Embryonic facial prominence (tissue), 1 donor: ENCODE results near the gene RARB.

ENCODE experiments used
- DNase-seq: peaks from one replicate; pipeline ENCODE4 v3.0.0-alpha.2; 2016; ENCODE audit errors: extremely low spot score

RARB gene

GRCh38 chr3:25507811-25508210 lies 79.7 kb downstream of the RARB start:
- no peak for DNase-seq

DNA sequence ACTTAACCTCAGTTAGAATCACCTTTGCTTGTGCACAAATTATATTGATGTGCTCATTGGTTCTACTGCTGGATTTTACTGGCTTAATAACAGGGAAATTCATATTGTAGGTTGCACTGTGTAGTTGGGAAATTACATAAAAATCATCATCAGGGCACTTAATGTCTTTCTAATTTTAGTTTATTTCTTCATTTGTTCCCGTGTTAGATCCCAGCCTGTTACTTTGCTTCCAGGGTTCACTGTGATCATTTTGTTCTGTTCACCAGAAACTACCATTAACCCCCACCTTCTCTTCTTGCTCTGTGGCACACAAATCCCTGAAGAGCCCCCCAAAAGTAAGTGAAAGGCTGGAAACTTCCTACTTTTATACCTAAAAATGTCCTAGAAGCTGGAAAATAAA lies 80.4 kb downstream of the RARB start:
- DNase-seq: no peak

- DNase-seq: no peak
These were observed 80.8 kb downstream of the RARB start for GRCh38 chr3:25508901-25509300.

- no peak for DNase-seq
These were observed 82.7 kb downstream of the RARB start for GRCh38 chr3:25510797-25511196.

- DNase-seq: no peak
These were observed 84.1 kb downstream of the RARB start for GRCh38 chr3:25511972-25512721.

DNA sequence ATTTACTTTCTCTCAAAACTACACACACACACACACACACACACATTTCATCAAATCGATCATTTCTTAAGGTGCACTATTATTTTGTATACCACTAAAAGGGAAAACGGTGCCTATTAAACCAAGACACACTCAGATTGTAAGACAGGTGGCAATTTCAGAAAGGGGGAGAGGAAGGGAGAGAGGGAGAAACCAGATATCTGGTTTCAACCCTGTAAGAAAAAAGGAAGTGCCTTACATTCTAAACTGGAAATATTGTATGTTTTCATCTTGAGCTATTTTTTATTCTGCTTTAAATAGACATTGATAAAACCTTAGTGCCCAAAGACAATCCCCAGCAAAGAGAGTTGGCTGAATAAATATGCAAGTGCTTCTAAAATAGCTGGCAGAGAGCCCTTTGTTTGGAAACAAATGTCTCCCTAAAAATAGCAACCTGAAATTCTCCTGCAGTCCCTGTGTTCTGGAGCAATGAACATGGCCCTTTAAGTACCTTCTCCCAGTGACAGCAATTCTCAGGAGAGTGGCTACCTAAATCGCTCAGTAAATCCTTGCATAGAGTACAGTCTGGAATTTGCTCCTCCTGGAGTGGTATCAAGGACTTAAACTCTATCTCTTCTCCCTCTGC lies 85.7 kb downstream of the RARB start:
- no peak for DNase-seq

DNA sequence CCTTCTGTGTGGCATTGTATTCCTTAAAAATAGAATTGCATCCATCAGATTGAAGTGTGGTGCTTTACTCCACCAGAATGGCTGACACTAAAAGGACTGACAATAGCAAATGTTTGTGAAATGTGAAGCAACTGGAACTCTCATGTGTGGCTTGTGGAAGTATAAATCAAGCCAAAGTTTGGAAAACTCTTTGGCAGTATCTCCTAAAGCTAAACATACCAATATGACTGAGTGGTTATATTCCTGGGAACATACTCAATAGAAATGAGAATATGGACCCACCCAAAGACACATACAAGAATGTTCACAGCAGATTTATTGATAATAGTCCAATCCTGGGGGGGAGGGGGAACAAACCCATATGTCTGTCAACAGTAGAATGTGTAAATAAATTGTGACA lies 87.1 kb downstream of the RARB start:
- no peak for DNase-seq

GRCh38 chr3:25520926-25521559 lies 93.0 kb downstream of the RARB start:
- DNase-seq: no peak

DNA sequence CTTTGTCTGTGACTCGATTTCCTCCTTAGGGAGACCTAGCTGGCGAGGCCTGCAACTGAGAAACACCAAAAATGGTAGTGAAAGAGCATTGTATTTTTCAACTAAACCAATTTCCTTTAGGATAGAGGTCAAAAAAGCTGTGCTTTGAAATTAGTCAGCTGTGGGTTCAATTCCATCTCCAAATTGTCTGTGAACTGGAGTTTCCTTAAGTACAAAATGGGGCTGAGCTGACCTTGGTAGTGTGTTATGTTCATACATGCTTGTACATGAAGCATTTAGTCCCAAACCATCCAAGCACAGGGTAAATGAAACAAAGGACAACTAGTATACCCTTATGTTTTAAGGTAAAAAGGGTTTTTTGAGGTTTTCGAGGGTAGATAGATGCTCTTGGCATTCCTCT lies 99.3 kb downstream of the RARB start:
- no peak for DNase-seq

DNA sequence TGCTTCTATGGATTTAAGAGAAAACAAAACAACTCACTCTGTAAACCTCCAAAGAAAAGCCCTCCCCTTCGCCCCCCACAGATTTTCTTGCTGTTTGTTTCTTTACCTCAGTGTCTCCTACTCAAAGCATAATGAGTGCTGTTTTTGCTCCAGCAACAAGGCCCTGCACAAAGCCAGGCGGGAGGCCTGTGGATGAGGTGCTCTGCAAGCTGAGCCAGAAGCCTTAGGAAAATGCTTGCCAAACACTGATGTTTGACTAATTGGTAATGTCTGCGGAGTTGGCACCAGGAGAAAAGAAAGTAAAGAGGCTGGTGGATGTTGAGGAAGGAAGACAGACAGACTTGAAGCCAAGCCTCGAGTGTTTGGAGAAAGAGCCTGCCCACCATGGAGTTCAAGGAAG lies 99.7 kb downstream of the RARB start:
- DNase-seq: no peak

GRCh38 chr3:25531971-25532370 lies 103.9 kb downstream of the RARB start:
- peak; percentile 36 for DNase-seq

GRCh38 chr3:25532431-25533162 lies 104.5 kb downstream of the RARB start:
- no peak for DNase-seq

DNA sequence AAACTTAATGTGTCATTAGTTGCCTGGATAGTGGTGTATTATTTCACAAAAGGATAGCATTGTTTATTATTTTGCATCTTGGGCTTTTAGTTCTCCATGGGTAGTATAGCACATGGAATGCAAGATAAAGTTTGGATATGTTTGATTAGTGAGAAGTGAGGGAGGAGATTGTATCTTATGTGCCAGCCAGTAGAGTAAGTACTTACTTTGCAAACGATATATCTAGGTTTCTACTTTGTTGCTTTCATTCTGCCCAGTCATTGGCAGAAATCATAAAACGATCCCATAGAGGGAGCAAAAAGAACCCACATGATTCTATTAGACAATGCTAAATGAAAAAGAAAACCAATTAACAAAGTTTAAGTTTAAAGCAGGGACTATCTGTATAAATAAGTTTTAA lies 105.3 kb downstream of the RARB start:
- no peak for DNase-seq

DNA sequence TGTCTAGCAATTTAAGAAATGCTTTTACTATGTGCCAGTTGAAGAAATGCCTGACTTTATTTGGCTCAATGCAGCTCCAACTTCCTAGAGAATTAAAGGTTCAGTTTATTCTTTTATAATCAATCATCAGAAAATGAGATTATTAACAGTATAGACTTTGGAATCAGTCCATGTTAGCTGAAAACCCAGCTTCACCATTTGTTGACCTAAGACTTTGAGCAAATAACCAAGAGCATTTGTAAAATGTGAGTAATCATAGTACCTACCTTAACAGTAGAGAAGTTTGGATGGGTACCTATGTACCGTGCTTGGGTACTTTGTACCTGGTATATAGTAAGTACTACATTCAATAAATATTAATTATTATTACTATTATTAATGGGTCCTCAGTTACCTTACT lies 105.9 kb downstream of the RARB start:
- DNase-seq: no peak

- DNase-seq: peak; percentile 50
These were observed 108.7 kb downstream of the RARB start for GRCh38 chr3:25536521-25537391.

GRCh38 chr3:25537516-25537915 lies 109.5 kb downstream of the RARB start:
- DNase-seq: no peak

GRCh38 chr3:25540273-25540672 lies 112.2 kb downstream of the RARB start:
- DNase-seq: no peak

DNA sequence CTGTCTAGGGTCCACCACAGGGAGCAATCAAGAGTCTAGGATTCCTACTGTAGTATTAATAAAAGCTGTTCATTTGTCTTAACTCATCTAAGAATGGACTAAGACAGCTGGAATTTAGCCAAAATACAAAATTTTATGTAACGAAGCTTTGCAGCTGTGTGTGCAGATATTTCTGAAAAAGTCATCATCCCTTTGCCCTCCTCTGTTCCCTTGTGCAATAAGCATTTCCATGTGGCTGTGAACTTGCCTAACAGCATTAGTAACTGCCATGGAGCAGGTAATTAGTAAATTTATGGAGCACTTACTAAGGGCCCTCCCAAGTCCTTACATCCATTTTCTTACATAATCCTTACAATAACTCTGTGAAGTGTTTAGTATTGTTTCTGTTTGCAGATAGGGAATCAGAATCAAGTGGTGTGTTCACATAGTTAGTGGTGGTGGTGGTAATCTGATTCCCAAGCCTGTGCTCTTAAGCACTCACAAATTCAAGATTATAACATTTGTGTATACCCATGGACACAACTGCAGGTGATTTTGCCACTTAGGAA lies 114.5 kb downstream of the RARB start:
- DNase-seq: no peak

GRCh38 chr3:25547103-25547502 lies 119.0 kb downstream of the RARB start:
- DNase-seq: no peak

GRCh38 chr3:25547943-25548674 lies 120.0 kb downstream of the RARB start:
- DNase-seq: no peak

GRCh38 chr3:25548836-25549235 lies 120.8 kb downstream of the RARB start:
- DNase-seq: no peak
